CD14-positive monocyte (primary cell): ENCODE results near the gene DENND1A. TPM values are rescaled to one million over a fixed set of nuclear protein-coding genes. Genes with fewer than 3 reads are reported as not detected.

ENCODE experiments used
- DNase-seq, 3 donors: peaks; one replicate each; pipeline ENCODE4 v3.0.0-alpha.2; 2011 to 2022
- H2AFZ ChIP-seq: 2 replicates; pipeline ENCODE4 v1.6.0; 2012; ENCODE audit warnings: mild to moderate bottlenecking, low read depth, low read length, inconsistent platforms; ENCODE audit not compliant: insufficient read depth, poor library complexity, severe bottlenecking
- H3K27ac ChIP-seq, 2 donors: 1 replicate in 1 of 2; 2 replicates in 1 of 2; pipeline ENCODE4 v1.5.1; 2012 to 2013; ENCODE audit warnings: low read length in 2 of 2, control low read depth in 1 of 2, inconsistent platforms in 1 of 2, low read depth in 1 of 2, mild to moderate bottlenecking in 1 of 2
- H3K27me3 ChIP-seq, 2 donors: one replicate each; pipeline versions ENCODE4 v1.6.0 to v1.6.1; 2011 to 2013; ENCODE audit warnings: low read length in 2 of 2; ENCODE audit not compliant: control insufficient read depth in 2 of 2, insufficient read depth in 2 of 2
- H3K36me3 ChIP-seq, 2 donors: replicated peaks in 1 of 2; 1 replicate in 1 of 2; 2 replicates in 1 of 2; pipeline versions ENCODE4 v1.5.1 to v1.6.1; 2012 to 2013; ENCODE audit warnings: low read length in 2 of 2, control low read depth in 1 of 2, inconsistent platforms in 1 of 2, mild to moderate bottlenecking in 1 of 2; ENCODE audit not compliant: insufficient read depth in 2 of 2, control insufficient read depth in 1 of 2
- H3K4me1 ChIP-seq, 2 donors: 1 replicate in 1 of 2; 2 replicates in 1 of 2; pipeline versions ENCODE4 v1.5.1 to v1.6.1; 2012 to 2013; ENCODE audit warnings: low read length in 2 of 2, control low read depth in 1 of 2, inconsistent platforms in 1 of 2, mild to moderate bottlenecking in 1 of 2, moderate library complexity in 1 of 2; ENCODE audit not compliant: insufficient read depth in 2 of 2, control insufficient read depth in 1 of 2
- H3K4me2 ChIP-seq: replicated peaks from 2 replicates; pipeline ENCODE3; 2012; ENCODE audit warnings: low read length, moderate library complexity, mild to moderate bottlenecking; ENCODE audit not compliant: poor library complexity, severe bottlenecking; ENCODE audit errors: extremely low read depth
- H3K4me3 ChIP-seq, 3 experiments: fragments of 200-600 bp in 1 of 3; sonication (generic) in 1 of 3; replicated peaks in 1 of 3; 1 replicate in 2 of 3; 2 replicates in 1 of 3; pipeline ENCODE4 v1.5.1; 2011 to 2013; ENCODE audit warnings: low read length in 3 of 3, mild to moderate bottlenecking in 3 of 3, control low read depth in 2 of 3, low read depth in 2 of 3, inconsistent platforms in 1 of 3, moderate library complexity in 1 of 3
- H3K79me2 ChIP-seq: 2 replicates; pipeline ENCODE4 v1.6.0; 2012; ENCODE audit warnings: mild to moderate bottlenecking, control low read depth, inconsistent platforms, low read length, moderate library complexity; ENCODE audit not compliant: insufficient read depth
- H3K9ac ChIP-seq: 2 replicates; pipeline ENCODE4 v1.6.0; 2017; ENCODE audit warnings: low read length, mild to moderate bottlenecking; ENCODE audit not compliant: insufficient read depth, poor library complexity, severe bottlenecking
- H3K9me3 ChIP-seq, 2 donors: replicated peaks in 1 of 2; 1 replicate in 1 of 2; 2 replicates in 1 of 2; pipeline versions ENCODE4 v1.5.1 to v1.6.1; 2012 to 2013; ENCODE audit warnings: low read length in 2 of 2, control low read depth in 1 of 2; ENCODE audit not compliant: control insufficient read depth in 1 of 2, insufficient read depth in 1 of 2
- H4K20me1 ChIP-seq: 2 replicates; pipeline ENCODE4 v1.6.0; 2012; ENCODE audit warnings: mild to moderate bottlenecking, low read length, control low read depth, moderate library complexity; ENCODE audit not compliant: insufficient read depth
- H3K27ac Mint-ChIP-seq, 7 donors: one replicate each; pipeline ENCODE4 v1.8.0; 2020; ENCODE audit warnings: mild to moderate bottlenecking in 7 of 7, mixed read lengths in 7 of 7, moderate library complexity in 6 of 7, inconsistent platforms in 2 of 7
- H3K27me3 Mint-ChIP-seq, 3 donors: one replicate each; pipeline ENCODE4 v1.8.0; 2021 to 2022; ENCODE audit warnings: low read depth in 3 of 3, mild to moderate bottlenecking in 3 of 3, mixed read lengths in 3 of 3, moderate library complexity in 3 of 3, inconsistent platforms in 1 of 3
- H3K36me3 Mint-ChIP-seq, 2 donors: one replicate each; pipeline ENCODE4 v1.8.0; 2020; ENCODE audit warnings: mixed read lengths in 2 of 2, inconsistent platforms in 1 of 2, mild to moderate bottlenecking in 1 of 2
- H3K4me1 Mint-ChIP-seq: one replicate; pipeline ENCODE4 v1.8.0; 2020; ENCODE audit warnings: mild to moderate bottlenecking, mixed read lengths
- H3K4me3 Mint-ChIP-seq, 2 donors: one replicate each; pipeline ENCODE4 v1.8.0; 2020; ENCODE audit warnings: mild to moderate bottlenecking in 2 of 2, mixed read lengths in 2 of 2, moderate library complexity in 1 of 2
- H3K9me3 Mint-ChIP-seq, 7 donors: one replicate each; pipeline ENCODE4 v1.8.0; 2020 to 2022; ENCODE audit warnings: mixed read lengths in 7 of 7, mild to moderate bottlenecking in 6 of 7, moderate library complexity in 6 of 7, inconsistent platforms in 2 of 7
- WGBS: methylation state at CpG from one replicate; pipeline ENCODE4 v1.1.5; 2013; ENCODE audit warnings: missing lambda C conversion rate; ENCODE audit not compliant: insufficient coverage; 5-methylcytosine and 5-hydroxymethylcytosine counted together
- intact Hi-C, 2 donors: fragments of 100-400 bp; cut with micrococcal nuclease; formaldehyde crosslinking; loops; one replicate each; pipeline versions ENCODE4 v1.15.0 to v1.15.1; 2023
- polyA plus RNA-seq, 3 donors: library from polyadenylated mRNA; depleted of rRNA in 1 of 3; unstranded in 2 of 3; stranded (reverse) in 1 of 3; fragments of 300-500 nt in 2 of 3; fragments of >200 nt in 1 of 3; fragmentation: Illumina TruSeq in 2 of 3; gene quantifications; 1 replicate in 2 of 3; 2 replicates in 1 of 3; pipeline ENCODE4 v1.2.3, GENCODE V29; 2012 to 2021
- TF ChIP-seq, protein P1 (sequence below): fragments of 200-600 bp; IDR thresholded peaks from one replicate; pipeline ENCODE4 v1.8.0; 2022; ENCODE audit warnings: antibody characterized with exemption, mild to moderate bottlenecking

The DENND1A gene
- polyA plus RNA-seq, 3 donors = 24.8 to 73.0 (median 29.4) TPM

DNA sequence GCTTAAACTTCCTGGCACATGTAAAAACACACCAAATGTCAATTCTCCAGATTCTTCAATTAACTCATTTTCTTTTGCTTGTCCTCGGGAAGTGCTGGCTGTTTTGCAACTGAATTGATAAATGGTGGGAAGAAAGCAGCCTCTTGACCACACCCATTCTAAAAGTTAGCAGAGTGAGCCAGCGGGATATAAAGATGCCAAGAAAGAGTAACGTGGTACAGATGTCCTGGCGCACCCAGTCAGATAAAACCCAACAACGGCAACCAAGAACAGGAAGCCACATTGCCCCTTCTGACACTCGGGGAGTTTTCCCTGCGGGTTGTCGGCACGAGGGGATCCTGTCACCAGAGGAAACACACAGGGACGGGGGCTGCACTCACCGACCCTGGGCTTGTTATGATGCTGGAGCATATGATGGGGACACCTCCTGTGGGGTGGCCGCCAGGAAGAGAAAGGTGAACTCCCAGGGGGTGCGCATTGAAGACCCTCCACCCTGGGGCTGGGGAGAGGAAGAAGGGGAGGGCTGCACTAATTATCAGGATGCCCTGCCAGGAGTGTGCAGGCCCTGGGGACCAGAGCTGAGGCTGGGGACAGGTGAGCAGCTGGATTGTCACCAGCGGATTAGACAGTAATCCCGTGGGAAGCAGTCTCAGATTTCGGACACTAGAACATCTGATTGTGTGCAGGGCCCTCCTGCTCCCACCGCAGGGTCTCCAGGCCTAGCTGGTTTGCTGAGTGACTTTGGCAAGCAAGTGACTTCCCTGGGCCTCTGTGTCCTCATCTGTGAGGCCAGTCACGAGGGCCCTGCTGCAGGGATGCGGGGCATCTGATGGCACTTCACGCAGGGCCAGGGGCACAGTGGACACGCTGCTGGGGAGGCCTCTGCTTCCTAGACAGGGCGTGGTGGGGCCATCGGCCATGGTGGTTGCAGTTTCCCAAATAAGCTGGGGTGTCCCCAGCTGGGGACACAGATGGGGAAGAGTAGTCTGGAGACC, 514.7 kb downstream of the DENND1A start:
- Mint-ChIP-seq H3K4me1 (no peaks in the 10 kb centered on the region), H3K27ac (peak overlapping the region in 1 of 7 donors; percentile 31), H3K36me3 (peaks cover 78 to 94% of the 10 kb centered on the region in 2 donors), H3K27me3 (peaks cover 0 to 3% (median 0%) of the 10 kb centered on the region in 3 donors), H3K9me3 (no peaks in the 10 kb centered on the region), H3K4me3 (no peak overlapping the region)
- no peak overlapping the region for H3K9ac ChIP-seq
- TF ChIP-seq, protein P1, sequence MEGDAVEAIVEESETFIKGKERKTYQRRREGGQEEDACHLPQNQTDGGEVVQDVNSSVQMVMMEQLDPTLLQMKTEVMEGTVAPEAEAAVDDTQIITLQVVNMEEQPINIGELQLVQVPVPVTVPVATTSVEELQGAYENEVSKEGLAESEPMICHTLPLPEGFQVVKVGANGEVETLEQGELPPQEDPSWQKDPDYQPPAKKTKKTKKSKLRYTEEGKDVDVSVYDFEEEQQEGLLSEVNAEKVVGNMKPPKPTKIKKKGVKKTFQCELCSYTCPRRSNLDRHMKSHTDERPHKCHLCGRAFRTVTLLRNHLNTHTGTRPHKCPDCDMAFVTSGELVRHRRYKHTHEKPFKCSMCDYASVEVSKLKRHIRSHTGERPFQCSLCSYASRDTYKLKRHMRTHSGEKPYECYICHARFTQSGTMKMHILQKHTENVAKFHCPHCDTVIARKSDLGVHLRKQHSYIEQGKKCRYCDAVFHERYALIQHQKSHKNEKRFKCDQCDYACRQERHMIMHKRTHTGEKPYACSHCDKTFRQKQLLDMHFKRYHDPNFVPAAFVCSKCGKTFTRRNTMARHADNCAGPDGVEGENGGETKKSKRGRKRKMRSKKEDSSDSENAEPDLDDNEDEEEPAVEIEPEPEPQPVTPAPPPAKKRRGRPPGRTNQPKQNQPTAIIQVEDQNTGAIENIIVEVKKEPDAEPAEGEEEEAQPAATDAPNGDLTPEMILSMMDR = no peak
- no peaks in the 10 kb centered on the region for H3K79me2 ChIP-seq
- no peaks in the 10 kb centered on the region for H3K9me3 ChIP-seq
- no peak overlapping the region for H2AFZ ChIP-seq
- no peak for DNase-seq
- H3K4me2 ChIP-seq = no peak overlapping the region
- H3K27ac ChIP-seq = no peak overlapping the region
- H3K4me3 ChIP-seq = no peak overlapping the region
- H3K4me1 ChIP-seq = no peaks in the 10 kb centered on the region
- intact Hi-C loops = no loop called here
- 90% methylated on average over 20 of the region's 23 CpGs for WGBS
- no peaks in the 10 kb centered on the region for H3K27me3 ChIP-seq
- H3K36me3 ChIP-seq = peaks cover 71 to 98% of the 10 kb centered on the region in 2 donors
- peaks cover 26% of the 10 kb centered on the region for H4K20me1 ChIP-seq

DNA sequence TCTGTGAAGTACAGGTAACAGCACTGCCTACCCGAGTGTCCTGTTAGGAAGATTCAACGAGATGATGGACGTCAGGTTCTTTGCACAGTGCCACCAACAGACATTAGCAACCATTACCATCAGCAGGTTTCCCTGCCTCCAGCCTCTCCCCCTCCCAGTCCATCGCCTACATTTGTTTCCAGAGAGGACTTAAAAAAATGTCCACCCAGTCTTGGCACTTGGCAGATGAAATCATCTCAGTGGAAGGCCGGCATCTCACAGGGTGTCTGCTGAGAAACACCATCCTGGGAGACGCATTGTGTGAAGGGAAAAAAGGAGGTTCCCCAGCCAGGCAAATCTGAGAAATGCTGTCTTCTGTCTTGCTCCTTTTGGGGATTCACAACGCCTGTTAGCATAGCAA, 515.7 kb downstream of the DENND1A start:
- intact Hi-C loops = no loop called here
- no peak for DNase-seq
- Histone ChIP-seq H3K9ac (no peak overlapping the region), H4K20me1 (peaks cover 28% of the 10 kb centered on the region), H3K9me3 (no peaks in the 10 kb centered on the region), H3K4me2 (no peak overlapping the region), H3K4me1 (no peaks in the 10 kb centered on the region), H3K36me3 (peaks cover 62 to 94% of the 10 kb centered on the region in 2 donors), H2AFZ (no peak overlapping the region), H3K27me3 (no peaks in the 10 kb centered on the region), H3K27ac (no peak overlapping the region), H3K4me3 (no peak overlapping the region), H3K79me2 (no peaks in the 10 kb centered on the region)
- 100% methylated on average over 5 of the region's 7 CpGs for WGBS
- H3K9me3 Mint-ChIP-seq = no peaks in the 10 kb centered on the region
- H3K4me1 Mint-ChIP-seq = no peaks in the 10 kb centered on the region
- TF ChIP-seq, protein P1 = no peak
- H3K36me3 Mint-ChIP-seq = peaks cover 72 to 91% of the 10 kb centered on the region in 2 donors
- no peak overlapping the region for H3K27ac Mint-ChIP-seq
- no peak overlapping the region for H3K4me3 Mint-ChIP-seq
- H3K27me3 Mint-ChIP-seq = peaks cover 0 to 3% (median 0%) of the 10 kb centered on the region in 3 donors
